Loucy (cell line): ENCODE results near the gene SYMPK.

ENCODE experiments used
- H2AFZ ChIP-seq: fragments of 200-600 bp; sonication (generic); 2 replicates; pipeline ENCODE4 v1.6.0; 2016; ENCODE audit warnings: antibody characterized with exemption, mild to moderate bottlenecking, low read length, moderate library complexity
- H3F3A ChIP-seq: fragments of 200-600 bp; 2 replicates; pipeline ENCODE4 v1.6.0; 2016; ENCODE audit warnings: antibody characterized with exemption, low read depth, mild to moderate bottlenecking
- H3K27me3 ChIP-seq: fragments of 200-600 bp; sonication (generic); 2 replicates; pipeline ENCODE4 v1.6.1; 2014; ENCODE audit warnings: low read length, mild to moderate bottlenecking; ENCODE audit not compliant: insufficient read depth, poor library complexity, severe bottlenecking
- H3K36me3 ChIP-seq: fragments of 200-600 bp; sonication (generic); 2 replicates; pipeline ENCODE4 v1.6.1; 2016; ENCODE audit warnings: low read length; ENCODE audit not compliant: insufficient read depth
- H3K4me1 ChIP-seq: fragments of 200-600 bp; sonication (generic); 2 replicates; pipeline ENCODE4 v1.5.1; 2014; ENCODE audit warnings: low read length, mild to moderate bottlenecking; ENCODE audit not compliant: insufficient read depth, poor library complexity, severe bottlenecking
- H3K4me2 ChIP-seq: fragments of 200-600 bp; sonication (generic); 2 replicates; pipeline ENCODE4 v1.6.0; 2014; ENCODE audit warnings: antibody characterized with exemption, low read length, low read depth, mild to moderate bottlenecking; ENCODE audit not compliant: poor library complexity, severe bottlenecking
- H3K4me3 ChIP-seq: fragments of 200-600 bp; sonication (generic); 2 replicates; pipeline ENCODE4 v1.5.1; 2014; ENCODE audit warnings: low read length, mild to moderate bottlenecking, mixed read lengths; ENCODE audit not compliant: poor library complexity, severe bottlenecking
- H3K79me2 ChIP-seq: fragments of 200-600 bp; sonication (generic); 2 replicates; pipeline ENCODE4 v1.6.1; 2014; ENCODE audit warnings: low read length; ENCODE audit not compliant: insufficient read depth
- H3K9ac ChIP-seq: fragments of 200-600 bp; sonication (generic); 2 replicates; pipeline ENCODE4 v1.6.0; 2014; ENCODE audit warnings: mild to moderate bottlenecking, low read depth, low read length, moderate library complexity; ENCODE audit not compliant: poor library complexity, severe bottlenecking
- H3K9me2 ChIP-seq: fragments of 200-600 bp; sonication (generic); replicated peaks from 2 replicates; pipeline ENCODE4 v1.6.1; 2016; ENCODE audit warnings: low read depth, low read length, mixed read lengths
- H3K9me3 ChIP-seq: fragments of 200-600 bp; sonication (generic); 2 replicates; pipeline ENCODE4 v1.6.1; 2014; ENCODE audit warnings: mild to moderate bottlenecking, antibody characterized with exemption, low read length, low read depth; ENCODE audit not compliant: insufficient read depth
- H4K20me1 ChIP-seq: fragments of 200-600 bp; sonication (generic); 2 replicates; pipeline ENCODE4 v1.6.0; 2014; ENCODE audit warnings: antibody characterized with exemption, low read length, mild to moderate bottlenecking; ENCODE audit not compliant: insufficient read depth, poor library complexity, severe bottlenecking
- EZH2phosphoT487 ChIP-seq: fragments of 200-600 bp; IDR thresholded peaks from 2 replicates; pipeline ENCODE4 v1.6.1; 2018; ENCODE audit warnings: antibody characterized with exemption, mild to moderate bottlenecking, moderate library complexity, borderline replicate concordance
- TF ChIP-seq, protein P1 (sequence below): fragments of 200-600 bp; sonication (generic); conservative IDR thresholded peaks from 2 replicates; pipeline ENCODE4 v1.5.1; 2014; ENCODE audit warnings: mild to moderate bottlenecking, antibody characterized with exemption, low read length

The SYMPK gene

DNA sequence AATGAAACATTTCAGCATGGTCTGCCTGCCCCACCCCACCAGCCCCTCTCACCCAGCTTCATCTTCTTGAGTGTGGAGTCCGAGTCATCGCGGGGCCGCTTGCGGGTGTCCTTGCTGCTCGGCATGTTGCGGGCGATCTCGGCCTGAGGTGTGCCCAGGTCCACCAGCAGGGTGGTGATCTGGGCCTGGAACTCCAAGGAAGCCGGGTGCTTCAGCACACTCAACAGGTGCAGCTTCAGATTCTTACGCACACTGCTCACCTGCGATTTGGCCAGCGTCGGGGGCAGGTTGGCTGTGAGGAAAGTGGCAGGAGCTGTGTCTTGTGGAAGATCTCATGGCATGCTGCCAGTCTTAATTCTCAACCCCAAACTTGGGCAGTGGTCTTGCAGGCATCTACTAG, 20.7 kb downstream of the SYMPK start:
- TF ChIP-seq, protein P1, sequence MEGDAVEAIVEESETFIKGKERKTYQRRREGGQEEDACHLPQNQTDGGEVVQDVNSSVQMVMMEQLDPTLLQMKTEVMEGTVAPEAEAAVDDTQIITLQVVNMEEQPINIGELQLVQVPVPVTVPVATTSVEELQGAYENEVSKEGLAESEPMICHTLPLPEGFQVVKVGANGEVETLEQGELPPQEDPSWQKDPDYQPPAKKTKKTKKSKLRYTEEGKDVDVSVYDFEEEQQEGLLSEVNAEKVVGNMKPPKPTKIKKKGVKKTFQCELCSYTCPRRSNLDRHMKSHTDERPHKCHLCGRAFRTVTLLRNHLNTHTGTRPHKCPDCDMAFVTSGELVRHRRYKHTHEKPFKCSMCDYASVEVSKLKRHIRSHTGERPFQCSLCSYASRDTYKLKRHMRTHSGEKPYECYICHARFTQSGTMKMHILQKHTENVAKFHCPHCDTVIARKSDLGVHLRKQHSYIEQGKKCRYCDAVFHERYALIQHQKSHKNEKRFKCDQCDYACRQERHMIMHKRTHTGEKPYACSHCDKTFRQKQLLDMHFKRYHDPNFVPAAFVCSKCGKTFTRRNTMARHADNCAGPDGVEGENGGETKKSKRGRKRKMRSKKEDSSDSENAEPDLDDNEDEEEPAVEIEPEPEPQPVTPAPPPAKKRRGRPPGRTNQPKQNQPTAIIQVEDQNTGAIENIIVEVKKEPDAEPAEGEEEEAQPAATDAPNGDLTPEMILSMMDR: no peak
- TF ChIP-seq EZH2phosphoT487: no peak
- H3F3A ChIP-seq: no peaks in the 10 kb centered on the region
- H3K4me3 ChIP-seq: no peak overlapping the region
- no peak overlapping the region for H3K9ac ChIP-seq
- H3K9me3 ChIP-seq: no peaks in the 10 kb centered on the region
- H3K4me2 ChIP-seq: no peak overlapping the region
- no peaks in the 10 kb centered on the region for H3K4me1 ChIP-seq
- H3K36me3 ChIP-seq: peaks cover 57% of the 10 kb centered on the region; the same call in 1 of the 2 replicates
- H2AFZ ChIP-seq: no peak overlapping the region
- no peaks in the 10 kb centered on the region for H3K79me2 ChIP-seq
- H3K27me3 ChIP-seq: no peaks in the 10 kb centered on the region
- no peaks in the 10 kb centered on the region for H4K20me1 ChIP-seq
- no peaks in the 10 kb centered on the region for H3K9me2 ChIP-seq

DNA sequence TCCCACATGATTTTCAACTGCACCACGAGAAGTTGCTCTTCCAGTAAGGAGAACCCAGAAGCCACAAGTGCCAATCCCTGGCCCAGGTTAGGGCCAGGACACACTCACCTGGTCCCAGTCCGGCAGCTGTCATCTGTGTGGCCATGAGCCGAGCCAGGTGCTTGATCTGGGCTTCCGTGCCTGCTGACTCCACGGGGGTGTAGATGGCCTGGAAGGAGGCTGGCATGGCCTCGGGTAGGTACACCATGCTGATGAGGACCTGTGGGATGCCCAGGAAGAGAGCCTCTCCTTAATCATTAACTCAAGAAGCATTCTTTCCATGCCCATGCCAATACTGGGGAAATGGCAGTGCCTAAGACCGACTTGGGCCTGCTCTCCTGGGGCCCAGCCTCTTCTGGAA, 28.0 kb downstream of the SYMPK start:
- TF ChIP-seq EZH2phosphoT487: no peak
- TF ChIP-seq, protein P1: no peak
- no peaks in the 10 kb centered on the region for H3K27me3 ChIP-seq
- no peaks in the 10 kb centered on the region for H3K4me1 ChIP-seq
- no peak overlapping the region for H3K9ac ChIP-seq
- H3K4me2 ChIP-seq: no peak overlapping the region
- H4K20me1 ChIP-seq: no peaks in the 10 kb centered on the region
- H3K4me3 ChIP-seq: no peak overlapping the region
- H3F3A ChIP-seq: no peaks in the 10 kb centered on the region
- H3K79me2 ChIP-seq: no peaks in the 10 kb centered on the region
- H3K9me3 ChIP-seq: no peaks in the 10 kb centered on the region
- H3K9me2 ChIP-seq: no peaks in the 10 kb centered on the region
- H2AFZ ChIP-seq: no peak overlapping the region
- H3K36me3 ChIP-seq: peaks cover 75% of the 10 kb centered on the region; the same call in 1 of the 2 replicates

DNA sequence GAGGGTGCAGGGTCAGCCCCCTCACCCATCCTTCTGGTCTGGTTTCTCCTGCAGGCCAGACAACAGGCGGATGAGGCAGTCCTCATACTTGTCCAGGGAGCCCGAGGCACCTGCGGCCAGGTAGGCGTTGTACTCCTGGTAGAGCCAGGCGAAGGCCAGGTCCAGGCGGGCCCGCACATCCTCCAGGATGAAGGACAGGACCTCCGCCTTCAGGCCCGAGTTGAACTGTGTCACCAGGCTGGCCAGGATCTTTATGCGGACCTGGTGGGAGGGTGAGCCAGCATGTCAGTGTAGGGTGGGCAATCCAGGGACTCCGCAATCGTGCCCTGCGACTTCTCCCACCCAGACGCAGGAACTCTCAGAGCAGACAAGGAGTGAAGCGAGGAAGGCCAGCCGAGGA, 34.0 kb downstream of the SYMPK start:
- no peak overlapping the region for H3K4me3 ChIP-seq
- H3F3A ChIP-seq: no peaks in the 10 kb centered on the region
- no peak overlapping the region for H3K4me2 ChIP-seq
- H3K9ac ChIP-seq: no peak overlapping the region
- H3K36me3 ChIP-seq: peaks cover 82% of the 10 kb centered on the region; the same call in 1 of the 2 replicates
- TF ChIP-seq, protein P1: no peak
- TF ChIP-seq EZH2phosphoT487: no peak
- H3K27me3 ChIP-seq: no peaks in the 10 kb centered on the region
- H2AFZ ChIP-seq: no peak overlapping the region
- H4K20me1 ChIP-seq: no peaks in the 10 kb centered on the region
- no peaks in the 10 kb centered on the region for H3K9me2 ChIP-seq
- no peaks in the 10 kb centered on the region for H3K4me1 ChIP-seq
- H3K79me2 ChIP-seq: no peaks in the 10 kb centered on the region
- no peaks in the 10 kb centered on the region for H3K9me3 ChIP-seq
